Activated CD8-positive, alpha-beta memory T cell treated with anti-CD3 and anti-CD28 coated beads, Interleukin-2, amount 50 U/mL, for 1 hour (primary cell): Measurements from ENCODE around the gene GMIP.
"Not testable (repeated sequence)": the region's sequence is repeated elsewhere in the genome, so short reads cannot be mapped to it uniquely, and the experiment has no call there.

Experiments used
- DNase-seq: peaks from one replicate; pipeline ENCODE4 v3.0.0-alpha.2; 2020; ENCODE audit errors: extremely low read depth

The GMIP gene, protein sequence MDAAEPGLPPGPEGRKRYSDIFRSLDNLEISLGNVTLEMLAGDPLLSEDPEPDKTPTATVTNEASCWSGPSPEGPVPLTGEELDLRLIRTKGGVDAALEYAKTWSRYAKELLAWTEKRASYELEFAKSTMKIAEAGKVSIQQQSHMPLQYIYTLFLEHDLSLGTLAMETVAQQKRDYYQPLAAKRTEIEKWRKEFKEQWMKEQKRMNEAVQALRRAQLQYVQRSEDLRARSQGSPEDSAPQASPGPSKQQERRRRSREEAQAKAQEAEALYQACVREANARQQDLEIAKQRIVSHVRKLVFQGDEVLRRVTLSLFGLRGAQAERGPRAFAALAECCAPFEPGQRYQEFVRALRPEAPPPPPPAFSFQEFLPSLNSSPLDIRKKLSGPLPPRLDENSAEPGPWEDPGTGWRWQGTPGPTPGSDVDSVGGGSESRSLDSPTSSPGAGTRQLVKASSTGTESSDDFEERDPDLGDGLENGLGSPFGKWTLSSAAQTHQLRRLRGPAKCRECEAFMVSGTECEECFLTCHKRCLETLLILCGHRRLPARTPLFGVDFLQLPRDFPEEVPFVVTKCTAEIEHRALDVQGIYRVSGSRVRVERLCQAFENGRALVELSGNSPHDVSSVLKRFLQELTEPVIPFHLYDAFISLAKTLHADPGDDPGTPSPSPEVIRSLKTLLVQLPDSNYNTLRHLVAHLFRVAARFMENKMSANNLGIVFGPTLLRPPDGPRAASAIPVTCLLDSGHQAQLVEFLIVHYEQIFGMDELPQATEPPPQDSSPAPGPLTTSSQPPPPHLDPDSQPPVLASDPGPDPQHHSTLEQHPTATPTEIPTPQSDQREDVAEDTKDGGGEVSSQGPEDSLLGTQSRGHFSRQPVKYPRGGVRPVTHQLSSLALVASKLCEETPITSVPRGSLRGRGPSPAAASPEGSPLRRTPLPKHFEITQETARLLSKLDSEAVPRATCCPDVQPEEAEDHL

GRCh38 chr19:19643158-19644053, at the start of gene GMIP:
Gene GMIP, minus strand, starts transcription at chr19:19643657. Its CDS starts 128 bp downstream, at chr19:19643529.
- peak; percentile 64 for DNase-seq

DNA sequence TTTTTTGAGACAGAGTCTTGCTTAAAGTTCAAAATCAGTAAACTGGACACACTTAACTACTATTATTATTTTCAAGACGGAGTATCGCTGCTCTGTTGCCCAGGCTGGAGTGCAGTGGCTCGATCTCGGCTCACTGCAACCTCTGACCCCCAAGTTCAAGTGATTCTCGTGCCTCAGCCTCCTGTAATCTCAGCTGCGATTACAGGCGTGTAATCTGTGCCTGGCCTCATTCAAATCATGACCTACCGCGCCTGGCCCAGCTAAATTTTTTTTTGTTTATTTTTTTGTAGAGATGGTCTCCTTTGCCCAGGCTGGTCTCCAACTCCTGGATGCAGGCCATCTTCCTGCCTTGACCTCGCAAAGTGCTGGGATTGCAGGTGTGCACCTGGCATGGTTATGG, 48.2 kb upstream of the GMIP start:
- DNase-seq = no peak

DNA sequence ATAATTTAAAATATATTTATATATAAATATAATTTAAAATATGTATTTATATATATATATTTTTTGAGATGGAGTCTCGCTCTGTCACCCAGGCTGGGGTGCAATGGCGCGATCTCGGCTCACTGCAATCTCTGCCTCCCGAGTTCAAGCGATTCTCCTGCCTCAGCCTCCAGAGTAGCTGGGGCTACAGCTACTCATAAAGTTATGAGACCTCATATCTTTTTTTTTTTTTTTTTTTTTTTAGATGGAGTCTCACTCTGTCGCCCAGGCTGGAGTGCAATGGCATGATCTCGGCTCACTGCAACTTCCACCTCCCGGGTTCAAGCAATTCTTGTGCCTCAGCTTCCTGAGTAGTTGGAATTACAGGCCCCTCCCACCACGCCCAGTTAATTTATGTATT, 45.6 kb upstream of the GMIP start:
- not testable (repeated sequence) for DNase-seq

DNA sequence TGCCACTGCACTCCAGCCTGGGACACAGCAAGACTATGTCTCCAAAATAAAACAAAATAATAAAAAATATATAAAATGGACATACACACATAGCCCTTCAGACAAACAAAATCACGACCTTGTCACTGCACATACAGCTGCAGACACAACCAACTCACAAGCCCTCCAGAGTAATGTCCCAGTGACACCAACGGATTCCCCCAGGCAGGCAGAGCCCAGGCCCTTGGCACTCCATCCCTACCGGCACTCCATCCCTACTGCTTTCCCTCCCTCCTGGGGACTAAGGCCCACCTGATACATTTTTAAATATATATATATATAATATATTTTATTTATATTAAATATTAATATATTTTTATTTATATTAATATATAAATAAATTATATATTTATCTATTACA, 43.6 kb upstream of the GMIP start:
- DNase-seq = no peak

DNA sequence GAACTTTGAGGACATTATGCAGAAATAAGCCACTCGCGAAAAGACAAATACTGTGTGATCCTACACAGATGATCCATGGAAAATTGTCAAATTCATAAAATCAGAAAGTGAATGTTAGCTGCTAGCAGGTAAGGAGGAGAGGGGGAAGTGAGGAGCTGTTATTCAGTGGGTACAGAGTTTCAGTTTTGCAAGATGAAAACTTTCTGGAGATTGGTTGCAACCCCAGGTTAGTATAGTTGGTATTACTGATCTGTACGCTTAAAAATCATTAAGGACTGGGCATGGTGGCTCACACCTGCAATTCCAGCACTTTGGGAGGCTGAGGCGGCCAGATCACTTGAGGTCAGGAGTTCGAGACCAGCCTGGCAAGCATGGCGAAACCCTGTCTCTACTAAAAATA, 43.1 kb upstream of the GMIP start:
- DNase-seq = no peak

GRCh38 chr19:19686119-19686518, 42.7 kb upstream of the GMIP start:
- not testable (repeated sequence) for DNase-seq

GRCh38 chr19:19679176-19680073, 36.0 kb upstream of the GMIP start:
- no peak for DNase-seq

- no peak for DNase-seq
Measured at GRCh38 chr19:19677579-19677978, 34.1 kb upstream of the GMIP start.

DNA sequence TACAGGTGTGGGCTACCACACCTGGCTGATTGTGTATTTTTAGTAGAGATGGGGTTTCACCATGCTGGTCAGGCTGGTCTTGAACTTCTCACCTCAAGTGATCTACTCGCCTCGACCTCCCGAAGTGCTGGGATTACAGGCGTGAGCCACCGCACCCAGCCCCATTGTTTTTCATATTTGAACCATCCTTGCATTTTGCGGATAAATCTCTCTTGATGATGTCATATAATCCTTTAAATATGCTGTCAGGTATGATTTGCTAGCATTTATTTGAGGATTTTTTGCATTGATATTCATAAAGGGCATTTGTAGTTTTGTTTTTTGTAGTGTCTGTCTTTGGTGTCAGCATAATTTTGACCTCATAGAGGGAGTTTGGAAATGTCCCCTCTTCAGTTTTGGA, 30.9 kb upstream of the GMIP start:
- DNase-seq = no peak

DNA sequence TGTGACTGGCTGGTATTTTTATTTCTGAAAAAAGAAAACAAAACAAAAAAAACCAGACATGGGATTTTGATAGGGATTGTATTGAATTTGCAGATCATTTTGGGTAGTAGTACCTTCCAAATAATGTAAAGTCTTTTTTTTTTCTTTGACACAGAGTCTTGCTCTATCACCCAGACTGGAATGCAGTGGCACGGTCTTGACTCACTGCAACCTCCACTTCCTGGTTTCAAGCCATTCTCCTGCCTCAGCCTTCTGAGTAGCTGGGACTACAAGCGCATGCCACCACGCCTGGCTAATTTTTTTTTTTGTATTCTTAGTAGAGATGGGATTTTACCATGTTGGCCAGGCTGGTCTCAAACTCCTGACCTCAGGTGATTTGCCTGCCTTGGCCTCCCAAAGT, 29.4 kb upstream of the GMIP start:
- DNase-seq = no peak

DNA sequence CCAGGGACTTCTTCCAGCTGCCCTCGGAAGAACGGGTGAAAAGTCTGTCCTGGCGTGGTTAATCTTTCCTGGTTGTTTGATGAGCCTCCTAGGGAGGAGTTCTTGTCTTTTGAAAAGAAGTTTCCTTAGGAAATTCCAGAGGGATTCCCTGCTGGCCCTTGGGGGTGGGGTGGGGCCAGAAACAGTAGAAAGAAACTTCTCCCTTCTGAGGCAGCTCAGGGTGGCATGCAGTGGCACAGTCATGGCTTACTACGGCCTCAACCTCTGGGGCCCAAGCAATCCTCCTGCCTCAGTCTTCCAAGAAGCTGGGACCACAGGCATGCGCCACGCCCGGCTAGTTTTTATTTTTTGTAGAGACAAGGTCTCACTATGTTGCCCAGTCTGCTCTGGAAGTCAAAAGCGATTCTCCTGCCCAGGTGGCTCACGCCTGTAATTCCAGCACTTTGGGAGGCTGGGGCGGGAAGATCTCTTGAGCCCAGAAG, 26.7 kb upstream of the GMIP start:
- no peak for DNase-seq

GRCh38 chr19:19668230-19669012, 25.0 kb upstream of the GMIP start, which contains the start of gene ZNF101:
Gene ZNF101, plus strand, starts transcription at chr19:19668839. Its CDS starts 125 bp downstream, at chr19:19668964.
- peak; percentile 83 for DNase-seq

DNA sequence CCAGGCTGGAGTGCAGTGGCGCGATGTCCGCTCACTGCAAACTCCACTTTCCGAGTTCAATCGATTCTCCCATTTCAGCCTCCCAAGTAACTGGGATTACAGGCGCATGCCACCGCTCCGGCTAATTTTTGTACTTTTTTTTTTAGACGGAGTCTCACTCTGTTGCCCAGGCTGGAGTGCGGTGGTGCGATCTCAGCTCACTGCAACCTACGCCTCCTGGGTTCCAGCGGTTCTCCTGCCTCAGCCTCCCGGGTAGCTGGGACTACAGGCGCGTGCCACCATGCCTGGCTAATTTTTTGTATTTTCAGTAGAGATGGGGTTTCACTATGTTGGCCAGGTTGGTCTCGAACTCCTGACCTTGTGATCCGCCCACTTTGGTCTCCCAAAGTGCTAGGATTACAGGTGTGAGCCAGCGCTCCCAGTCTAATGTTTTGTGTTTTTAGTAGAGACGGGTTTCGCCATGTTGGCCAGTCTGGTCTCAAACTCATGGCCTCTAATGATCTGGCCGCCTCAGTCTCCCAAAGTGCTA, 22.0 kb upstream of the GMIP start:
- DNase-seq = not testable (repeated sequence)

GRCh38 chr19:19663256-19664120, 20.0 kb upstream of the GMIP start, which contains the start of gene ATP13A1:
Gene ATP13A1, minus strand, starts transcription at chr19:19663676. Its CDS starts 10 bp downstream, at chr19:19663666.
- peak; percentile 88 for DNase-seq

- no peak for DNase-seq
Measured at GRCh38 chr19:19662871-19663255, 19.4 kb upstream of the GMIP start.

- DNase-seq = no peak
Measured at GRCh38 chr19:19662344-19662743, 18.9 kb upstream of the GMIP start.

DNA sequence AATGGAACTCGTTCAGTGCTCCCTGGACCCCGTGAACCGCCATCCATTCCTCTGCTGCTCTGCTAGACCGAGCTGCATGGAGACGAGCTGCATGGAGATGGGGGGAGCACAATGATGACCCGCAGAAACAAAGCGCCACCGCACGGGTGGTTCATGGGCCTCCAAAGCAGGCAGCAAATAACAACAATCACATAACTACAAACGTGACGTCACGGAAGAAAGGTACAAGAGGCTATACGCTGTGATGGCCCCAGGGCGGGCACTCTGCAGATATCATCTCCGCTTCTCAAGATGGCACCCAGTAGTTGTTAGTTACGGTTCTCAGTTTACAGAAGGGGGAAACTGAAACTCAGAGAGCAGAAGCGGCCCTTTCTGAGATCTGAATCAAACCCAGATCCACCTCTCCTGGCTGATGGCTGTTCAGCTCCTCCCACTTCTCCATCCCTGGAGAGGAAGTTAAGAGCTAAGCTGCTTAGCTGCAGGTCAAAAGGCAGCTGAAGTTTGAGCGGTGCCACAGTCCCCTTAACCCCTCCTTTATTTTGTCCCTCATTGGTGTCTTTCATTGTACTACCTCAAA, 18.3 kb upstream of the GMIP start:
- no peak for DNase-seq
